OCI-LY1 (cell line): Measurements from ENCODE around the gene DENND1A.

ENCODE experiments used
- EZH2 ChIP-seq: fragments of 200-600 bp; sonication (generic), shearing (Covaris generic); IDR thresholded peaks from 2 replicates; pipeline ENCODE4 v1.8.0; 2017; ENCODE audit warnings: borderline replicate concordance, mixed run types, mild to moderate bottlenecking, antibody characterized with exemption, low read length, moderate library complexity, mixed read lengths
- TF ChIP-seq, protein P1 (sequence below): fragments of 200-600 bp; sonication (generic), shearing (Covaris generic); IDR thresholded peaks from 2 replicates; pipeline ENCODE4 v1.5.1; 2017; ENCODE audit warnings: mild to moderate bottlenecking, antibody characterized with exemption, low read length, moderate library complexity, mixed read lengths

DNA sequence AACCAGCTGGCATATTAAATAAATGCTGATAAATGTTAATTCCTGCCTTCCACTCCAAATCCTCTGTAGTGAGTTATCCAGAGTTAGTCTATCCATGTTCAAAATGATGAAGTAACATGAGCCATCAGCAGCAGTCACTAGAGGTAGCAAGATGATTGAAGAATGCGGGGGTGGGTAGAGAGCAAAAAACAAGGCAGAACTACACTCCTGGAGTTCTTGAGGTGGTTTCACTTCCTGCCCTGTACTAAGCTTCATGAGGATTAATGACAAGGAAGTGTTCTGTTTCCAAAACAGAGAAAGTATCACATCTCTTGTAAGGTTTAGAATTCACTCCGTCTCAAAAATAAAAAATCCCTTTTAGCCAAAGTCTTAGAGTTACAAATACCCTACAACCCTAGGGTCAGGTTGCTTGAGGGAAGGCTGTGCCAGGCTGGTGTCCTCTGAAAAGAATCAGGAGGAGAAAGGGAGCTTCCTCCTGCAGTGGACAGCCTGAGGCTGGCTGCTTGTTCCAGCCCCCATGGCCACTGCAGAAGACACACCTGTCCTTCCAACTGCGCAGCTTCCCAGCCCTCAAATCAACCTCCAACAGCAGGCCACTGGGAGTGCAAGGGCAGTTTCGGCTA is 180.2 kb downstream of the DENND1A start:
- TF ChIP-seq, protein P1, sequence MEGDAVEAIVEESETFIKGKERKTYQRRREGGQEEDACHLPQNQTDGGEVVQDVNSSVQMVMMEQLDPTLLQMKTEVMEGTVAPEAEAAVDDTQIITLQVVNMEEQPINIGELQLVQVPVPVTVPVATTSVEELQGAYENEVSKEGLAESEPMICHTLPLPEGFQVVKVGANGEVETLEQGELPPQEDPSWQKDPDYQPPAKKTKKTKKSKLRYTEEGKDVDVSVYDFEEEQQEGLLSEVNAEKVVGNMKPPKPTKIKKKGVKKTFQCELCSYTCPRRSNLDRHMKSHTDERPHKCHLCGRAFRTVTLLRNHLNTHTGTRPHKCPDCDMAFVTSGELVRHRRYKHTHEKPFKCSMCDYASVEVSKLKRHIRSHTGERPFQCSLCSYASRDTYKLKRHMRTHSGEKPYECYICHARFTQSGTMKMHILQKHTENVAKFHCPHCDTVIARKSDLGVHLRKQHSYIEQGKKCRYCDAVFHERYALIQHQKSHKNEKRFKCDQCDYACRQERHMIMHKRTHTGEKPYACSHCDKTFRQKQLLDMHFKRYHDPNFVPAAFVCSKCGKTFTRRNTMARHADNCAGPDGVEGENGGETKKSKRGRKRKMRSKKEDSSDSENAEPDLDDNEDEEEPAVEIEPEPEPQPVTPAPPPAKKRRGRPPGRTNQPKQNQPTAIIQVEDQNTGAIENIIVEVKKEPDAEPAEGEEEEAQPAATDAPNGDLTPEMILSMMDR: no peak
- TF ChIP-seq EZH2: no peak
